ENCODE data around the gene HSPB7. TPM values are rescaled to one million over a fixed set of nuclear protein-coding genes. Genes with fewer than 3 reads are reported as not detected.

The HSPB7 gene
- total RNA-seq, 1 experiment from 2014 or later: not detected

- Mint-ChIP-seq H3K27me3 (ENCODE audit: unreplicated experiment) (no peaks in the 10 kb centered on the region), H3K4me3 (ENCODE audit: low read depth, unreplicated experiment) (peak within 1 kb of the TSS; percentile 72), H3K36me3 (ENCODE audit: insufficient read depth, unreplicated experiment) (peaks cover 17% of the 10 kb centered on the region), H3K4me1 (ENCODE audit: low read depth, unreplicated experiment) (peaks cover 17% of the 10 kb centered on the region), H3K27ac (ENCODE audit: unreplicated experiment) (peak within 1 kb of the TSS; percentile 60), H3K9me3 (ENCODE audit: low read depth, unreplicated experiment) (peaks cover 2% of the 10 kb centered on the region)
- intact Hi-C loops (cut with micrococcal nuclease; ENCODE audit: unreplicated experiment): no loop called here
- DNase-seq: peak; percentile 87
- no peak for TF ChIP-seq CTCF (IDR thresholded peaks at IDR 0.05; ENCODE audit: unreplicated experiment)
- no TSS peak for BruUV-seq (replicated peaks)
- CTCF ChIA-PET: interaction anchor here (0.8 to 1.3 kb wide), 2 partner anchors 10 to 26 kb away, joined by 3 to 6 read pairs; no protein-coding TSS in a partner anchor
These were observed 41.8 kb downstream of the HSPB7 start, which contains the start of gene ZBTB17 for GRCh38 chr1:15975805-15976680. ZBTB17 (minus strand) TSS chr1:15976101; CDS start chr1:15948495, 27,606 bp downstream.

GRCh38 chr1:15975358-15975804 lies 42.5 kb downstream of the HSPB7 start:
- H3K4me3 Mint-ChIP-seq (ENCODE audit: low read depth, unreplicated experiment): peak overlapping the region; percentile 72

GRCh38 chr1:15974855-15975254 lies 43.0 kb downstream of the HSPB7 start:
- Mint-ChIP-seq H3K9me3 (ENCODE audit: low read depth, unreplicated experiment) (peaks cover 2% of the 10 kb centered on the region), H3K27ac (ENCODE audit: unreplicated experiment) (no peak overlapping the region), H3K4me3 (ENCODE audit: low read depth, unreplicated experiment) (peak overlapping the region; percentile 72), H3K27me3 (ENCODE audit: unreplicated experiment) (no peaks in the 10 kb centered on the region), H3K36me3 (ENCODE audit: insufficient read depth, unreplicated experiment) (peaks cover 24% of the 10 kb centered on the region), H3K4me1 (ENCODE audit: low read depth, unreplicated experiment) (peaks cover 17% of the 10 kb centered on the region)
- intact Hi-C loops (cut with micrococcal nuclease; ENCODE audit: unreplicated experiment): no loop called here
- no peak for DNase-seq
- TSS peak; percentile 46 for BruUV-seq (replicated peaks)
- no peak for TF ChIP-seq CTCF (IDR thresholded peaks at IDR 0.05; ENCODE audit: unreplicated experiment)
- CTCF ChIA-PET: interaction anchor here (0.7 kb wide), 1 partner anchor 128 kb away, joined by 4 read pairs; the partner anchor contains the start of gene SPEN

More at GRCh38 chr1:15975358-15975804, 42.5 kb downstream of the HSPB7 start:
- Mint-ChIP-seq H3K9me3 (ENCODE audit: low read depth, unreplicated experiment) (peaks cover 2% of the 10 kb centered on the region), H3K27me3 (ENCODE audit: unreplicated experiment) (no peaks in the 10 kb centered on the region), H3K36me3 (ENCODE audit: insufficient read depth, unreplicated experiment) (peaks cover 21% of the 10 kb centered on the region), H3K27ac (ENCODE audit: unreplicated experiment) (peak overlapping the region; percentile 60), H3K4me1 (ENCODE audit: low read depth, unreplicated experiment) (peaks cover 17% of the 10 kb centered on the region)
- intact Hi-C loops (cut with micrococcal nuclease; ENCODE audit: unreplicated experiment): no loop called here
- no TSS peak for BruUV-seq (replicated peaks)
- no peak for TF ChIP-seq CTCF (IDR thresholded peaks at IDR 0.05; ENCODE audit: unreplicated experiment)
- peak; percentile 35 for DNase-seq
- CTCF ChIA-PET: interaction anchor here (0.7 kb wide), 1 partner anchor 128 kb away, joined by 4 read pairs; the partner anchor contains the start of gene SPEN

- no peak overlapping the region for H3K27ac Mint-ChIP-seq (ENCODE audit: unreplicated experiment)
- no TSS peak for BruUV-seq (replicated peaks)
- intact Hi-C loops (cut with micrococcal nuclease; ENCODE audit: unreplicated experiment): no loop called here
- CTCF ChIA-PET: interaction anchor here (0.6 to 0.7 kb wide), 2 partner anchors 45 to 140 kb away, joined by 3 read pairs; no protein-coding TSS in a partner anchor
- H3K27me3 Mint-ChIP-seq (ENCODE audit: unreplicated experiment): no peaks in the 10 kb centered on the region
- H3K36me3 Mint-ChIP-seq (ENCODE audit: insufficient read depth, unreplicated experiment): peaks cover 28% of the 10 kb centered on the region
- TF ChIP-seq CTCF (IDR thresholded peaks at IDR 0.05; ENCODE audit: unreplicated experiment): no peak
- H3K9me3 Mint-ChIP-seq (ENCODE audit: low read depth, unreplicated experiment): peaks cover 2% of the 10 kb centered on the region
- peaks cover 17% of the 10 kb centered on the region for H3K4me1 Mint-ChIP-seq (ENCODE audit: low read depth, unreplicated experiment)
- H3K4me3 Mint-ChIP-seq (ENCODE audit: low read depth, unreplicated experiment): no peak overlapping the region
- DNase-seq: no peak
These were observed 44.1 kb downstream of the HSPB7 start for GRCh38 chr1:15973772-15974171.

All from Calu3 (cell line).